SK-N-MC (cell line): ENCODE data around the gene PRF1.

ENCODE experiments used
- DNase-seq: peaks from one replicate; pipeline ENCODE4 v3.0.0-alpha.2; 2011; ENCODE audit warnings: low read depth, low spot score
- H3K27ac ChIP-seq: fragments of 200-600 bp; sonication (generic); 2 replicates; pipeline ENCODE4 v1.5.1; 2016; ENCODE audit warnings: mixed run types
- H3K36me3 ChIP-seq: fragments of 200-600 bp; sonication (generic); 2 replicates; pipeline ENCODE4 v1.6.1; 2017; ENCODE audit warnings: antibody characterized with exemption, low read length, mixed read lengths; ENCODE audit not compliant: insufficient read depth
- H3K4me3 ChIP-seq: fragments of 200-600 bp; sonication (generic); 2 replicates; pipeline ENCODE4 v1.5.1; 2016
- H3K9ac ChIP-seq: fragments of 200-600 bp; sonication (generic); 2 replicates; pipeline ENCODE4 v1.8.0; 2017; ENCODE audit warnings: mixed run types, mixed read lengths; ENCODE audit not compliant: insufficient read length
- H3K9me3 ChIP-seq: fragments of 200-600 bp; sonication (generic); 2 replicates; pipeline ENCODE4 v1.6.1; 2017; ENCODE audit warnings: low read depth, mild to moderate bottlenecking, antibody characterized with exemption, low read length, moderate library complexity, mixed read lengths
- EZH2 ChIP-seq: fragments of 200-600 bp; sonication (generic); IDR thresholded peaks from one replicate; pipeline ENCODE4 v1.6.1; 2017; ENCODE audit warnings: antibody characterized with exemption
- FOXP2 ChIP-seq: optimal IDR thresholded peaks from 2 replicates; pipeline ENCODE3; 2011; ENCODE audit warnings: mild to moderate bottlenecking, moderate library complexity; ENCODE audit not compliant: insufficient read depth; ENCODE audit errors: extremely low read length, control extremely low read depth
- POLR2AphosphoS5 ChIP-seq: IDR thresholded peaks from 2 replicates; pipeline ENCODE4 v1.6.1; 2012; ENCODE audit warnings: mild to moderate bottlenecking, low read depth, low read length, borderline replicate concordance

PRF1 gene

GRCh38 chr10:70552586-70552985, 50.0 kb downstream of the PRF1 start:
- no peak overlapping the region for H3K9ac ChIP-seq
- H3K36me3 ChIP-seq, result no peaks in the 10 kb centered on the region
- no peaks in the 10 kb centered on the region for H3K9me3 ChIP-seq
- no peak for DNase-seq
- peak overlapping the region; percentile 84 for H3K27ac ChIP-seq
- no peak for TF ChIP-seq EZH2
- no peak for TF ChIP-seq FOXP2
- TF ChIP-seq POLR2AphosphoS5, result no peak
- H3K4me3 ChIP-seq, result no peak overlapping the region

GRCh38 chr10:70551971-70552422, 50.5 kb downstream of the PRF1 start:
- Histone ChIP-seq H3K9me3 (no peaks in the 10 kb centered on the region), H3K9ac (no peak overlapping the region), H3K27ac (peak overlapping the region; percentile 84), H3K36me3 (no peaks in the 10 kb centered on the region), H3K4me3 (peak overlapping the region; percentile 54)
- no peak for DNase-seq
- TF ChIP-seq FOXP2 (no peak), POLR2AphosphoS5 (no peak), EZH2 (no peak)

- Histone ChIP-seq H3K9ac (no peak overlapping the region), H3K36me3 (no peaks in the 10 kb centered on the region)
- no peak for TF ChIP-seq POLR2AphosphoS5
Measured at GRCh38 chr10:70551466-70551865, 51.1 kb downstream of the PRF1 start.

GRCh38 chr10:70550459-70550858, 52.1 kb downstream of the PRF1 start:
- H3K4me3 ChIP-seq, result no peak overlapping the region
- no peaks in the 10 kb centered on the region for H3K36me3 ChIP-seq
- DNase-seq, result no peak
- H3K27ac ChIP-seq, result no peak overlapping the region
- H3K9ac ChIP-seq, result no peak overlapping the region
- no peaks in the 10 kb centered on the region for H3K9me3 ChIP-seq
- TF ChIP-seq EZH2 (no peak), POLR2AphosphoS5 (no peak), FOXP2 (no peak)

More at GRCh38 chr10:70551466-70551865, 51.1 kb downstream of the PRF1 start:
- H3K4me3 ChIP-seq, result peak overlapping the region; percentile 54
- peak overlapping the region; percentile 84 for H3K27ac ChIP-seq
- DNase-seq, result no peak
- no peaks in the 10 kb centered on the region for H3K9me3 ChIP-seq

GRCh38 chr10:70549962-70550458, 52.5 kb downstream of the PRF1 start:
- no peak for DNase-seq
- no peak overlapping the region for H3K9ac ChIP-seq
- no peaks in the 10 kb centered on the region for H3K36me3 ChIP-seq
- TF ChIP-seq EZH2, result no peak
- no peak for TF ChIP-seq FOXP2
- TF ChIP-seq POLR2AphosphoS5, result no peak
- no peak overlapping the region for H3K4me3 ChIP-seq
- no peak overlapping the region for H3K27ac ChIP-seq
- no peaks in the 10 kb centered on the region for H3K9me3 ChIP-seq

- no peak overlapping the region for H3K27ac ChIP-seq
- H3K9ac ChIP-seq, result no peak overlapping the region
- no peaks in the 10 kb centered on the region for H3K36me3 ChIP-seq
- no peak for DNase-seq
- no peak overlapping the region for H3K4me3 ChIP-seq
- TF ChIP-seq FOXP2 (no peak), EZH2 (no peak), POLR2AphosphoS5 (no peak)
- no peaks in the 10 kb centered on the region for H3K9me3 ChIP-seq
Measured at GRCh38 chr10:70549351-70549961, 53.1 kb downstream of the PRF1 start.
